ENCODE data around the gene SCRN1. TPM values are rescaled to one million over a fixed set of nuclear protein-coding genes. Genes with fewer than 3 reads are reported as not detected.

SCRN1 gene
- total RNA-seq, 1 donor from 2014 or later, result 36.1 TPM

DNA sequence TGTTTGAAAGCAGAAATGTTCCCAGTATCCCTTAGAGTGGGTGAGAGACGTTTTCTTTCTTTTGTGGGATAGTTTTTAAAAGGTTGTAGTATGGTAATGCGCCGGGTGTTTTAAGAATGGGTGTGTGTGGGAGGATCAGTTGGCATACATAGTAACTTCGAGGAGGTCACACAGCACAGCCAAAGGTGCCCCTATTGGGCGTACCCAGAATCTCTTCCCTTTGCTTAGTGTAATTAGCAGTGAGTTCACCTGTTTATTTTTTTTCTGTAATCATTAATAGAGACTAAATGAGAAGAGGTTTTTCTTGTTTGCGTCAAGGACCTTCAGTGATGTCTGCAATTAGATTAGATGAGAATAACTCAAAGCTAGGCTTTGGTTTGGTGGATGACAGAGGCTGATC is 40.1 kb upstream of the SCRN1 start:
- DNase-seq, result no peak

DNA sequence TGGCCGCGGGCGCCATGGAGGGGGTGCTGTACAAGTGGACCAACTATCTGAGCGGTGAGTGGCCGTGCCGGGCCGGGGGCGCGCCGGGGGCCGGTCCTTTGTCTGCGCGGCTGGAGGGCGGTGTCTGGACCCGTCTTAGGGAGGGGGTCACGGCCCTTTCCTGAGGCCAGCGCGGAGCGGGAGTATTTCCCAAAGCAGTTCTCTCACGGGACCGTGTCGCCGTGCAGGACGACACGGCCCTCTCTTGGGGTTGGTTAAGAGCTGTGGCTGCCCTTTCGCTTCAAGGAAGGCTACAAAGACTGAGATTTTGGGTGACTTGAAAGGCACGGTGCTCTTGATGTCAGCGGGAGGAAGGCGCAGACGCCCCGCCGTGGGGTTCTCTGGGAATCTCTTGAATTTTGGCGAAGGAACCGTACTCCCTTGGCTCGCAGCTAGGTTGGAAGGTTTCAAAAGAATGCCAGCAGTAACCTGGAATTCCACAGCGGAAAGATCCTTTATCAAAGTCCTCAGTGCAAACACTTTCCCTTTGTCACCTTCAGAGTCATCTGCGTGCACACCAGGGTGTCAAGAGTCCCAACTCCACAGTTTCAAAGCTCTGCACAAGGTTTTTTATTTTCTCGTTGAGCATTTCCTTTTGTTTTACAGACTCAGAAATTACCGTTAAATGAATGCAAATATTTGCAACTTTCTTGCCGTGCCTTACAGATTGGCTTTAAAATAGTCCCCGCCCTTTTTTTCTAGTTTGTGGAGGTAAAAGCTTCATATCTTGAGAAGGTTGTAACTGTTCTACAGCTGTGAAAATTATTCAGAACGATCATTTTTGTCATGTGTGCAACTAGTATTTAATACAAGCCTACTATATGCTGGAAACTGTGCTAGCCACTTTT is 39.4 kb upstream of the SCRN1 start:
- H3K27ac ChIP-seq, result peak overlapping the region; percentile 77
- H3K4me3 ChIP-seq, result peak overlapping the region; percentile 84
- intact Hi-C loops (cut with DNase I), result no loop called here
- no peaks in the 10 kb centered on the region for H3K9me3 ChIP-seq
- ATAC-seq, result peak; percentile 30
- TF ChIP-seq, protein P1, sequence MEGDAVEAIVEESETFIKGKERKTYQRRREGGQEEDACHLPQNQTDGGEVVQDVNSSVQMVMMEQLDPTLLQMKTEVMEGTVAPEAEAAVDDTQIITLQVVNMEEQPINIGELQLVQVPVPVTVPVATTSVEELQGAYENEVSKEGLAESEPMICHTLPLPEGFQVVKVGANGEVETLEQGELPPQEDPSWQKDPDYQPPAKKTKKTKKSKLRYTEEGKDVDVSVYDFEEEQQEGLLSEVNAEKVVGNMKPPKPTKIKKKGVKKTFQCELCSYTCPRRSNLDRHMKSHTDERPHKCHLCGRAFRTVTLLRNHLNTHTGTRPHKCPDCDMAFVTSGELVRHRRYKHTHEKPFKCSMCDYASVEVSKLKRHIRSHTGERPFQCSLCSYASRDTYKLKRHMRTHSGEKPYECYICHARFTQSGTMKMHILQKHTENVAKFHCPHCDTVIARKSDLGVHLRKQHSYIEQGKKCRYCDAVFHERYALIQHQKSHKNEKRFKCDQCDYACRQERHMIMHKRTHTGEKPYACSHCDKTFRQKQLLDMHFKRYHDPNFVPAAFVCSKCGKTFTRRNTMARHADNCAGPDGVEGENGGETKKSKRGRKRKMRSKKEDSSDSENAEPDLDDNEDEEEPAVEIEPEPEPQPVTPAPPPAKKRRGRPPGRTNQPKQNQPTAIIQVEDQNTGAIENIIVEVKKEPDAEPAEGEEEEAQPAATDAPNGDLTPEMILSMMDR (IDR thresholded peaks at IDR 0.05), result no peak
- H3K27me3 ChIP-seq, result no peaks in the 10 kb centered on the region
- no peaks in the 10 kb centered on the region for H3K36me3 ChIP-seq
- no peak for DNase-seq
- peaks cover 31% of the 10 kb centered on the region for H3K4me1 ChIP-seq

More for the DNA sequence above, 40.1 kb upstream of the SCRN1 start:
- peak overlapping the region; percentile 84 for H3K4me3 ChIP-seq
- H3K36me3 ChIP-seq, result no peaks in the 10 kb centered on the region
- H3K27ac ChIP-seq, result no peak overlapping the region
- intact Hi-C loops (cut with DNase I), result no loop called here
- TF ChIP-seq, protein P1 (IDR thresholded peaks at IDR 0.05), result peak; percentile 6
- H3K9me3 ChIP-seq, result no peaks in the 10 kb centered on the region
- peaks cover 28% of the 10 kb centered on the region for H3K4me1 ChIP-seq
- H3K27me3 ChIP-seq, result no peaks in the 10 kb centered on the region
- no peak for ATAC-seq

DNA sequence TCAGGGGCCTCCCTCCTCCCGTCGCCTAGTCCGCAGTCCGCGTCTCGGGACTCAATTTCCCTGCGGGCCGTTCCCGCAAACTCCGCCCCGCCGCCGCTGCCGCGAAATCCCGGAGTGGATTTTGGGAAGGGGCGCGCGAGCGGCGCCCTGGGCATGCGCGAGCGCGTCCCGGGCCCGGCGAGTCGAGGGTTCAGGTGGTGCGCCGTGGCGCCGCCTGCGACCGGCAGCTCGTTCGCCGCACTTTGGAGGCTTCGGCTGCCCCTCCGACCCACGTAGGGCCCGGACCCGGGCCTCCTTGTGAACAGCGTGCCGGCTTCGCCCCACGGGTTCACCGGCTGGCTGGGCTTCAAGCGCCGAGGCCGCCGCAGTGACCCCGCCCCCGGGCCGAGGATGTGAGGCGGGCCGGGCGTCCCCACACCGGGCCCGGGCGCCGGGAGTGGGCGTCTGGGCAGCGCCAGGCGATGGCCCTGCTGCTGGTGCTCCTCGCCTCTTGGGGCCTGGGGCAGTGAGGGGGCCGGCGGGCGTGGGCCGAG is 38.7 kb upstream of the SCRN1 start, which contains the start of gene PLEKHA8:
TSS of gene PLEKHA8 (plus strand) at position 197 of the 533 bp plus-strand sequence. CDS start 351 bp downstream, outside the sequence.
- intact Hi-C loops (cut with DNase I), result no loop called here
- no peaks in the 10 kb centered on the region for H3K27me3 ChIP-seq
- peak; percentile 88 for ATAC-seq
- peak within 1 kb of the TSS; percentile 84 for H3K4me3 ChIP-seq
- peaks cover 31% of the 10 kb centered on the region for H3K4me1 ChIP-seq
- peak; percentile 94 for DNase-seq
- no peaks in the 10 kb centered on the region for H3K36me3 ChIP-seq
- TF ChIP-seq, protein P1 (IDR thresholded peaks at IDR 0.05), result no peak
- H3K9me3 ChIP-seq, result no peaks in the 10 kb centered on the region
- peak within 1 kb of the TSS; percentile 83 for H3K27ac ChIP-seq

DNA sequence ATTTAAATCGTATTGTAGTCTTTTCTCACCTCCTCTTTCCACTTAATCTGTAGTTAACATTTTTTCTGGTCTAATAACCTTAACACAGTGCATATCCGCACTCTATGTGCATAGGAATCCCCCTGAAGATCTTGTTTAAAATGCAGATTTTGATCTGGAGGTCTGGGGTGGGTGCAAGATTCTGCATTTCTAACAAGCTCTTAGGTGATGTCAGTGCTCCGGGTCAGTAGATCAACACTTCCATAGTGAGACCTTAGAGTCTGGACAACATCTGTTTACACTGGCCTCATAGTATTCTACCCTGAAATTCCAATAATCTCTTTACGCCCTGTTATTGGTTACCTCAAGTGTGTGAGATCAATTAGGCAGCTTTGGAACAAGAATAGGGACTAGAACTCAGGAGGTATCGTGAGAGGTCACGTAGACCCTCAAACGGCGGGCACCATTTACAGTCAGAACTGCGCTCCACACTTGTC is 38.2 kb upstream of the SCRN1 start:
- peak overlapping the region; percentile 77 for H3K27ac ChIP-seq
- no peak for DNase-seq
- H3K36me3 ChIP-seq, result no peaks in the 10 kb centered on the region
- H3K4me1 ChIP-seq, result peaks cover 31% of the 10 kb centered on the region
- peak overlapping the region; percentile 84 for H3K4me3 ChIP-seq
- H3K9me3 ChIP-seq, result no peaks in the 10 kb centered on the region
- intact Hi-C loops (cut with DNase I), result no loop called here
- TF ChIP-seq, protein P1 (IDR thresholded peaks at IDR 0.05), result no peak
- no peak for ATAC-seq
- H3K27me3 ChIP-seq, result no peaks in the 10 kb centered on the region

DNA sequence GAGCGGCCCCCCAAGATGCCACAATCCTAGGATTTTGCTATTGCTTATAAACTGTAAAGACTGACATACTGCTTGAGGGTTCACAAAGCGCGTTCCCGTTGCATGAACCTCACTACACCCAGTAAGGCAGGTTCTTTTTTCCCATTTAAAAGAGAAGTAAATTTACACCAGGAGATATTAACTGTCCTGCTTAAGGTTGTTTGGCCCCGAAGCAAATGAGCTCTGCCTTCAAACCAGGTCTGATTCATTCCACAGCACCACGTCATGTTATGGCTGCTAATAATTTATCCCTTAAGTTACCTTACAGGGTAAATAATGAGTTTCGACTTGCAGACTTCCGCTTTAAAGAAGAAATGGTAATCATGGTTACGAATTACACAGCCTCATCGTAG is 37.5 kb upstream of the SCRN1 start:
- peak overlapping the region; percentile 83 for H3K27ac ChIP-seq
- no peaks in the 10 kb centered on the region for H3K9me3 ChIP-seq
- H3K4me1 ChIP-seq, result peaks cover 31% of the 10 kb centered on the region
- H3K4me3 ChIP-seq, result peak overlapping the region; percentile 84
- DNase-seq (no peak), ATAC-seq (no peak)
- intact Hi-C loops (cut with DNase I), result no loop called here
- H3K27me3 ChIP-seq, result no peaks in the 10 kb centered on the region
- TF ChIP-seq, protein P1 (IDR thresholded peaks at IDR 0.05), result no peak
- no peaks in the 10 kb centered on the region for H3K36me3 ChIP-seq
